Measurements from ENCODE around the gene PLAAT5.
A peak's percentile ranks its signal among the peaks of the same experiment; 100 is the strongest.

The PLAAT5 gene

GRCh38 chr11:63490551-63491239 is at the start of gene PLAAT5:
Gene PLAAT5, minus strand, starts transcription at chr11:63491167. Its CDS starts 133 bp downstream, at chr11:63491034.
- H3K9me3 Mint-ChIP-seq: peaks cover 25% of the 10 kb centered on the region
- peak; percentile 68 for DNase-seq
- TF ChIP-seq, protein P1, sequence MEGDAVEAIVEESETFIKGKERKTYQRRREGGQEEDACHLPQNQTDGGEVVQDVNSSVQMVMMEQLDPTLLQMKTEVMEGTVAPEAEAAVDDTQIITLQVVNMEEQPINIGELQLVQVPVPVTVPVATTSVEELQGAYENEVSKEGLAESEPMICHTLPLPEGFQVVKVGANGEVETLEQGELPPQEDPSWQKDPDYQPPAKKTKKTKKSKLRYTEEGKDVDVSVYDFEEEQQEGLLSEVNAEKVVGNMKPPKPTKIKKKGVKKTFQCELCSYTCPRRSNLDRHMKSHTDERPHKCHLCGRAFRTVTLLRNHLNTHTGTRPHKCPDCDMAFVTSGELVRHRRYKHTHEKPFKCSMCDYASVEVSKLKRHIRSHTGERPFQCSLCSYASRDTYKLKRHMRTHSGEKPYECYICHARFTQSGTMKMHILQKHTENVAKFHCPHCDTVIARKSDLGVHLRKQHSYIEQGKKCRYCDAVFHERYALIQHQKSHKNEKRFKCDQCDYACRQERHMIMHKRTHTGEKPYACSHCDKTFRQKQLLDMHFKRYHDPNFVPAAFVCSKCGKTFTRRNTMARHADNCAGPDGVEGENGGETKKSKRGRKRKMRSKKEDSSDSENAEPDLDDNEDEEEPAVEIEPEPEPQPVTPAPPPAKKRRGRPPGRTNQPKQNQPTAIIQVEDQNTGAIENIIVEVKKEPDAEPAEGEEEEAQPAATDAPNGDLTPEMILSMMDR (IDR thresholded peaks at IDR 0.05): no peak
- peaks cover 14% of the 10 kb centered on the region for H3K4me1 Mint-ChIP-seq
- H3K36me3 Mint-ChIP-seq (ENCODE audit: low read depth): no peaks in the 10 kb centered on the region
- H3K27me3 Mint-ChIP-seq (ENCODE audit: low read depth, poor library complexity): peaks cover 71% of the 10 kb centered on the region
- no peak within 1 kb of the TSS for H3K27ac Mint-ChIP-seq
- H3K4me3 Mint-ChIP-seq: peak within 1 kb of the TSS; percentile 89

DNA sequence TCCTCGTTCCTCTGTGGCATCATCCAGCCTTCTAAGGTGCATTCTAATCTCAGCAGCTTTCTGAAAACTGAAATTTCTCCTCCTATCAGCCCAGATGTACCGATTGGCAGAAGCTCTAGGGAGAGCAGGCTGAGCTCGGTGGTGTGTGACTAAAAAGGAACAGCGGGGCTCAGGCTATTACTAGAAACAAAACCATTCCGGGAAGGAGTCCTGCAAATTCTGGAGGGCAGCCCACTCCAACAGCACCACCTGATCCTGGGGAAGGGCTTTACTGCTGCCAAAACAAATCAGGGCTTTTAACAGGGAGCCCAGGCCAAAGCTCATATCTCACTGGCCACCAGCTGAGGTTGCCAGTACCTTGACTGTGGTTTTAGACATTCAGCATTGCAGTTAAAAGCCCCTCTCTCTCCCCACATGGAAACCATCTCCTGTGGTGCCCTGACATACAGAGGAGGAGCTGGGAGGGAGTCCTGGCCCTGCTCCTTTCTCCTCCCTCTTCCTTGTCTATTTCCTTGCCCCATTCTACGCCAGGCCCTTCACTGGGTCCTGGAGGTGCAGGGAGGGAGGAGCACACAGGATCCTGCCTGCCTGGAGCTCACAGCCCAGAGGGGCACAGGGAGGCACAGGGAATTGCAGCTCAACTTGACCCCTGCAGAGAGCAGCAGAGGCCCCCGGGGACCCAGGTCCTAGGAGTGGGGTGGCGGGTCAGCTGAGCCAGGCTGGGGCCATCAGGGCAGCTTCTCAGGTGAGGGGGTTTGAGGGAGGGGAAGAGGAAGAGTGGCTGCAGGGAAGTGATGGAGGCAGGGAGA is 46.5 kb upstream of the PLAAT5 start:
- Mint-ChIP-seq H3K27ac (peak overlapping the region; percentile 62), H3K4me3 (no peak overlapping the region), H3K4me1 (peaks cover 10% of the 10 kb centered on the region), H3K27me3 (ENCODE audit: low read depth, poor library complexity) (peaks cover 11% of the 10 kb centered on the region), H3K9me3 (no peaks in the 10 kb centered on the region), H3K36me3 (ENCODE audit: low read depth) (no peaks in the 10 kb centered on the region)
- TF ChIP-seq, protein P1 (IDR thresholded peaks at IDR 0.05): no peak
- DNase-seq: no peak

GRCh38 chr11:63536669-63537292 is 45.8 kb upstream of the PLAAT5 start, which contains the start of gene PLAAT4:
Gene PLAAT4, plus strand, starts transcription at chr11:63536808. Its CDS starts 61 bp downstream, at chr11:63536869.
- Mint-ChIP-seq H3K4me3 (no peak within 1 kb of the TSS), H3K9me3 (no peaks in the 10 kb centered on the region), H3K4me1 (peaks cover 10% of the 10 kb centered on the region), H3K36me3 (ENCODE audit: low read depth) (no peaks in the 10 kb centered on the region), H3K27me3 (ENCODE audit: low read depth, poor library complexity) (peaks cover 11% of the 10 kb centered on the region), H3K27ac (peak within 1 kb of the TSS; percentile 62)
- DNase-seq: no peak
- TF ChIP-seq, protein P1 (IDR thresholded peaks at IDR 0.05): no peak

DNA sequence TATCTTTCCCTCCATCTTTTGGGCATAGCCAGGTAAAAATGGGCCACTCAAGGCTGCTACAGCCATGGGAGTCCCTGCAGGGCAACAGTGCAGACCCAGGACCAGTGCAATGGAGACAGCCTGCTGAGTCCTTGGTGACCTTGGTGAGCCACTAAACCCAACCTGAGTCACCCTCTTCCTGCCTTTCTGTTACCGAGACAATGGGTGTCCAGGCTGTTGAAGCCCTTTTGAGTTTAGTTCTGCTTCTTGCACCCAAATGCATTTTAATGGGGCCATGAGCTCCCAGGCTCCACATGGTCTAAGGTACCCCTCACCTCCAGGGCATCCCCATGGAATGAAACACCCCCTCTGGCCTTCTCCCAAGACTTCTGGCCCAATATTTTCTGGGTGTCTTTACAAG is 44.8 kb upstream of the PLAAT5 start:
- DNase-seq: no peak

GRCh38 chr11:63534895-63535461 is 44.0 kb upstream of the PLAAT5 start:
- Mint-ChIP-seq H3K9me3 (no peaks in the 10 kb centered on the region), H3K36me3 (ENCODE audit: low read depth) (no peaks in the 10 kb centered on the region), H3K27ac (no peak overlapping the region), H3K4me1 (peaks cover 10% of the 10 kb centered on the region), H3K27me3 (ENCODE audit: low read depth, poor library complexity) (peaks cover 18% of the 10 kb centered on the region), H3K4me3 (no peak overlapping the region)
- no peak for DNase-seq
- TF ChIP-seq, protein P1 (IDR thresholded peaks at IDR 0.05): no peak

More for the DNA sequence above, 44.8 kb upstream of the PLAAT5 start:
- Mint-ChIP-seq H3K27me3 (ENCODE audit: low read depth, poor library complexity) (peaks cover 16% of the 10 kb centered on the region), H3K4me1 (peaks cover 10% of the 10 kb centered on the region), H3K36me3 (ENCODE audit: low read depth) (no peaks in the 10 kb centered on the region), H3K27ac (no peak overlapping the region), H3K4me3 (no peak overlapping the region), H3K9me3 (no peaks in the 10 kb centered on the region)
- TF ChIP-seq, protein P1 (IDR thresholded peaks at IDR 0.05): no peak

Measured in nephron progenitor cell (in vitro differentiated cells).